GM19468 (cell line): ENCODE data around the gene CD2.

Source experiments
- ATAC-seq: cut with Tn5 transposase; IDR thresholded peaks from one replicate; pipeline ENCODE4 v1.9.1; 2021; ENCODE audit warnings: mild to moderate bottlenecking, moderate library complexity, moderate number of reproducible peaks; ENCODE audit not compliant: unreplicated experiment; ENCODE audit errors: extremely low read depth

CD2 gene

DNA sequence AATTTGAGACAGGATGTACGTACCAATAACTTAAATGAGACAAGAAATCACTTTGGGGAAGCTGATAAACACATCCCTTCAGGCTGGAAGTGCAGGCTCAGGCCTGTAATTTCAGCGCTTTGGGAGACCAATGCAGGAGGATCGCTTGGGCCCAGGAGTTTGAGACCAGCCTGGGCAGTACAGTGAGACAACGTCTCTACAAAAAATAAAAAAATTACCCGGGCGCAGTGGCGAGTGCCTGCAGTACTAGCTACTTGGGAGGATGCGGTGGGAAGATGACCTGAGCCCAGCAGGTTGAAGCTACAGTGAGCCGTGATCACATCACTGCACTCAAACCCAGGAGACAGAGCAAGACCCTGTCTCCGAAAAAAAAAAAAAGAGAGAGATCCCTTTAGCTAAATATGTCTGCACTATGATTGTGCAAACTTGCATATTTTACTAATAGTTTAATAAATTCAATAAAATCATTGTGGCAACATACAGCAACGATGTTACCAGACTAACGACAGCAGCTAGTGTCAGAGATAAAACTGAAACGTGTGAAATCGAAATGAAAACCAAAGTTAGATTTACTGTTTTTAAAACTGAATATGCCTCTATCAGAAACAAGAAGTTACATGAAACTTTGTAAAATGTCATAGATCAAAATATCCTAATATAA, 54.7 kb downstream of the CD2 start:
- ATAC-seq, result no peak

DNA sequence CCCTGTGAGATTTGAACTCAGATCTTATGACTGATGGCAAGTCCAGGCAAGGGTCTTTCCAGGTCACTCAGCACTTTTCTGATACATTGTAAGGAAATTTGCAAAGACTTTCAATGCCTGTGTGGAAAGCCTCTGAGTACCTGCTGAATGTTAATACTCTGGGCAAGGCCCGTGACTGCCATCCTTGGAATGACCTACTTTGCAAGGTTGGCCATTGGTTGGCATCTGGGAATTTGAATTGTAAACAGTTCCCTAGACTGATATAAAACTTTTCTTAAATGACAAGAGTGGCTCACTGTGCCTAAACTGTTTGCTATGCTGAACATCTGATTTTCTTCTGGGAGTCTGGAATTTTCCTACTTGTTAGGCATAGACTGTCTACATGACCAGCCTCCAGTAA, 57.1 kb downstream of the CD2 start:
- ATAC-seq, result no peak

DNA sequence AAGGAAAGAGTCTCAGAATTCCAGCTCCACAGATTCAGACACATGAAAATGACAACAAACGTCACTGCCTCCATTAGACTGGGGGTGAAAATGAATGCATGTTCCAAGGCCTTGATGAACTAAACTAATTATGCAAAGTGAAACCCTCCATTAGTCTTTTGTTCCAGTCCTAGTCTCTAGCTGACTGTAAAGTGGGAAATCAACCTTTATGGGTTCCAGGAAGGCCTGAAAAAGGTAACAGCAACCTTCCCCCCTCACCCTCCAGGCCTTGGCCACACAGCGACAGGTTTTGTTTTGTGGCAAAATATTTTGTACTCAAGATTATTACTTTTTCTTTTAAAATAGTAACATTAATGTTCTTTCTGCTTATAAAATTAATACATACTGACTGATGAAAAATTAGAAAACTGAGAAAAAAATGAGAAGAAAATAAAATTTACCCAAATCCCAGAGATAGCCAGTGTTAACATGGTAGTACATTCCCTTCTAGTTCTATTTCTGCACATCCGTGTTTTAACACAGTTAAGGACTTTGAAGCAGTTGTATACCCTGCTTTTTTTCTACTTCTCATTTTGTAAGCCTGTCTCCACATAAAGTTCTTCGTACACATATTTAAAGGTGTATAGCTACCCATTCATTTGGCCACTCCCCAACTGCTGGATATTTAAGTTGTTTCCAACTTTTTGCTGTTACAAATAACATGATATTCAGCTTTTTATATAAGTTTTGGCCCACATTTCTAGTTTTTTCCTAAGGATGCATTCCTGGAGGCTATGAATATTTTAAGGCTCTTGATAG, 60.9 kb downstream of the CD2 start:
- ATAC-seq, result no peak

DNA sequence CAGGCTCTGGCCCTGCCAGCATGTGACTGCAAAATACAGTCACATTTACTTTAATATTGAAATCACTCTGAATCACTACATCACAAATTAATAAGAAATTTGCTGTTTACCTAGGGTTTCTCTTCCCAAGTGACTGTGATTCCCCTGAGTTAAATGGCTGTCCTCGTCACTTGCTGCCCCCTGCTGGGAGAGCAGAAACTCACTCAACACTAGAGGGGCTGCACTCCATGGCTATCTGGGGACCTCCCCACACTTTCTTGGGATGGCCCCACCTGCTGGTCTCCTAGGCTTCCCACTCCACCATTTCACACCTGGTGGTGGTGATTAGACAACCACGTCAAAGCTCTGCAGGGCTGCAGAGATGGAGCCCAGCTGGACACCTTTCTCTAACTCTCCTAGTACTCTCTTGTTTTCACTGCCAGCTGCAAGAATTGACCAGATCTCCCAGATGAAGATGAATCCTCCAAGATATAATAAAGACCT, 63.4 kb downstream of the CD2 start:
- no peak for ATAC-seq
